MM.1S (cell line): ENCODE data around the gene COLGALT1.
A peak's percentile ranks its signal among the peaks of the same experiment; 100 is the strongest.
"Not testable (repeated sequence)": the region's sequence is repeated elsewhere in the genome, so short reads cannot be mapped to it uniquely, and the experiment has no call there.

Experiments used
- DNase-seq: peaks from one replicate; pipeline ENCODE4 v3.0.0-alpha.2; 2015
- H2AFZ ChIP-seq: fragments of 300-600 bp; sonication (generic); 2 replicates; pipeline ENCODE4 v1.6.0; 2016; ENCODE audit warnings: antibody characterized with exemption, low read length
- H3F3A ChIP-seq: fragments of 300-600 bp; sonication (generic); 2 replicates; pipeline ENCODE4 v1.6.1; 2016; ENCODE audit warnings: mild to moderate bottlenecking, antibody characterized with exemption, low read length, moderate library complexity, mixed read lengths; ENCODE audit not compliant: insufficient read depth
- H3K27ac ChIP-seq: fragments of 300-600 bp; sonication (generic); 2 replicates; pipeline ENCODE4 v1.5.1; 2016; ENCODE audit warnings: mild to moderate bottlenecking, low read length
- H3K27me3 ChIP-seq: fragments of 300-600 bp; sonication (generic); replicated peaks from 2 replicates; pipeline ENCODE4 v1.6.0; 2016; ENCODE audit warnings: low read length; ENCODE audit not compliant: insufficient read depth
- H3K36me3 ChIP-seq: fragments of 300-600 bp; sonication (generic); replicated peaks from 2 replicates; pipeline ENCODE4 v1.6.1; 2016; ENCODE audit warnings: mild to moderate bottlenecking, low read length, mixed read lengths; ENCODE audit not compliant: insufficient read depth
- H3K4me1 ChIP-seq: fragments of 300-600 bp; sonication (generic); 2 replicates; pipeline ENCODE4 v1.6.1; 2016; ENCODE audit warnings: low read length, mixed read lengths
- H3K4me2 ChIP-seq: fragments of 300-600 bp; sonication (generic); 2 replicates; pipeline ENCODE4 v1.6.0; 2016; ENCODE audit warnings: low read depth, low read length
- H3K4me3 ChIP-seq: fragments of 300-600 bp; sonication (generic); 2 replicates; pipeline ENCODE4 v1.5.1; 2016; ENCODE audit warnings: low read length, mixed read lengths
- H3K79me2 ChIP-seq: fragments of 300-600 bp; sonication (generic); 2 replicates; pipeline ENCODE4 v1.6.1; 2016; ENCODE audit warnings: mixed run types, low read length, mixed read lengths
- H3K9ac ChIP-seq: fragments of 300-600 bp; sonication (generic); 2 replicates; pipeline ENCODE4 v1.6.1; 2016; ENCODE audit warnings: low read length, mixed read lengths
- H3K9me2 ChIP-seq: fragments of 300-600 bp; sonication (generic); replicated peaks from 2 replicates; pipeline ENCODE4 v1.6.1; 2016; ENCODE audit warnings: mild to moderate bottlenecking, low read length, mixed read lengths; ENCODE audit not compliant: insufficient read depth
- H3K9me3 ChIP-seq: fragments of 300-600 bp; sonication (generic); replicated peaks from 2 replicates; pipeline ENCODE4 v1.6.1; 2016; ENCODE audit warnings: mild to moderate bottlenecking, low read length, mixed read lengths; ENCODE audit not compliant: insufficient read depth
- H4K20me1 ChIP-seq: fragments of 300-600 bp; sonication (generic); 2 replicates; pipeline ENCODE4 v1.6.1; 2016; ENCODE audit warnings: mild to moderate bottlenecking, low read length, moderate library complexity, mixed read lengths; ENCODE audit not compliant: insufficient read depth
- CTCF ChIP-seq: fragments of 300-600 bp; sonication (generic); IDR thresholded peaks from 2 replicates; pipeline ENCODE4 v1.5.1; 2016; ENCODE audit warnings: antibody characterized with exemption, low read length, mixed read lengths
- EZH2 ChIP-seq: fragments of 300-600 bp; sonication (generic); optimal IDR thresholded peaks from 2 replicates; pipeline ENCODE3; 2017; ENCODE audit warnings: low read depth, mild to moderate bottlenecking, antibody characterized with exemption, low read length, mixed read lengths
- EZH2phosphoT487 ChIP-seq: fragments of 300-600 bp; sonication (generic); IDR thresholded peaks from 2 replicates; pipeline ENCODE4 v1.6.1; 2018; ENCODE audit warnings: antibody characterized with exemption, low read length

Gene COLGALT1

GRCh38 chr19:17555480-17555928, at the start of gene COLGALT1:
COLGALT1 (plus strand) TSS chr19:17555649; CDS start chr19:17555714, 65 bp downstream.
- H2AFZ ChIP-seq: peak within 1 kb of the TSS; percentile 100
- H3K36me3 ChIP-seq: no peaks in the 10 kb centered on the region
- peak within 1 kb of the TSS; percentile 79 for H3K9ac ChIP-seq
- TF ChIP-seq CTCF (no peak), EZH2phosphoT487 (no peak)
- peaks cover 9% of the 10 kb centered on the region for H3K79me2 ChIP-seq
- peak within 1 kb of the TSS; percentile 99 for H3K4me3 ChIP-seq
- peaks cover 27% of the 10 kb centered on the region for H3K27me3 ChIP-seq
- H3K4me2 ChIP-seq: peak within 1 kb of the TSS; percentile 100
- H4K20me1 ChIP-seq: no peaks in the 10 kb centered on the region
- no peaks in the 10 kb centered on the region for H3F3A ChIP-seq
- peak; percentile 99 for DNase-seq
- H3K4me1 ChIP-seq: peaks cover 4% of the 10 kb centered on the region; the same call in 1 of the 2 replicates
- no peaks in the 10 kb centered on the region for H3K9me2 ChIP-seq
- H3K27ac ChIP-seq: no peak within 1 kb of the TSS
- no peaks in the 10 kb centered on the region for H3K9me3 ChIP-seq

GRCh38 chr19:17506745-17507144, 48.7 kb upstream of the COLGALT1 start:
- H3K27me3 ChIP-seq: no peaks in the 10 kb centered on the region
- H4K20me1 ChIP-seq: no peaks in the 10 kb centered on the region
- H3K27ac ChIP-seq: no peak overlapping the region
- no peaks in the 10 kb centered on the region for H3K36me3 ChIP-seq
- no peak overlapping the region for H3K4me2 ChIP-seq
- peaks cover 4% of the 10 kb centered on the region; the same call in 1 of the 2 replicates for H3F3A ChIP-seq
- H2AFZ ChIP-seq: no peak overlapping the region
- no peaks in the 10 kb centered on the region for H3K9me3 ChIP-seq
- TF ChIP-seq EZH2phosphoT487 (no peak), EZH2 (no peak), CTCF (no peak)
- no peak overlapping the region for H3K4me3 ChIP-seq
- peaks cover 13% of the 10 kb centered on the region for H3K79me2 ChIP-seq
- H3K9ac ChIP-seq: no peak overlapping the region
- no peaks in the 10 kb centered on the region for H3K9me2 ChIP-seq
- no peaks in the 10 kb centered on the region for H3K4me1 ChIP-seq
- DNase-seq: no peak

GRCh38 chr19:17508558-17508933, 46.9 kb upstream of the COLGALT1 start:
- H3K9ac ChIP-seq, H3K27ac ChIP-seq, H3K4me1 ChIP-seq: not testable (repeated sequence)

GRCh38 chr19:17510220-17510993, 45.0 kb upstream of the COLGALT1 start:
- Histone ChIP-seq H3F3A (peaks cover 4% of the 10 kb centered on the region; the same call in 1 of the 2 replicates), H4K20me1 (no peaks in the 10 kb centered on the region), H3K9me3 (no peaks in the 10 kb centered on the region), H2AFZ (peak overlapping the region; percentile 92; the same call in 1 of the 2 replicates), H3K27ac (no peak overlapping the region; the same call in 1 of the 2 replicates), H3K4me1 (0 out of 2 replicates have a peak, but pooled peaks cover 4% of the 10 kb centered on the region), H3K9ac (peak overlapping the region; percentile 94; the same call in 1 of the 2 replicates), H3K4me2 (peak overlapping the region; percentile 91), H3K27me3 (no peaks in the 10 kb centered on the region), H3K79me2 (peaks cover 13% of the 10 kb centered on the region), H3K4me3 (peak overlapping the region; percentile 90), H3K9me2 (no peaks in the 10 kb centered on the region), H3K36me3 (no peaks in the 10 kb centered on the region)
- no peak for TF ChIP-seq EZH2phosphoT487
- no peak for TF ChIP-seq CTCF
- no peak for TF ChIP-seq EZH2
- no peak for DNase-seq

More at GRCh38 chr19:17508558-17508933, 46.9 kb upstream of the COLGALT1 start:
- not testable (repeated sequence) for DNase-seq, H2AFZ ChIP-seq, H4K20me1 ChIP-seq, H3K4me2 ChIP-seq, H3K27me3 ChIP-seq, H3F3A ChIP-seq, H3K9me3 ChIP-seq, H3K9me2 ChIP-seq, H3K36me3 ChIP-seq, H3K4me3 ChIP-seq
- peaks cover 13% of the 10 kb centered on the region for H3K79me2 ChIP-seq
